ENCODE results near the gene PHLDB2. TPM values are rescaled to one million over a fixed set of nuclear protein-coding genes. Genes with fewer than 3 reads are reported as not detected.

Gene PHLDB2
- total RNA-seq, 1 experiment from 2014 or later: 143 TPM

- no peak for DNase-seq (ENCODE audit: low read depth, low spot score)
- Histone ChIP-seq H3K9me2 (ENCODE audit: insufficient read depth) (no peaks in the 10 kb centered on the region), H3K9me3 (ENCODE audit: control insufficient read depth in 1 of 2, insufficient read depth in 1 of 2, low read depth in 1 of 2, low read length in 2 of 2) (no peaks in the 10 kb centered on the region), H3K36me3 (ENCODE audit: control insufficient read depth in 1 of 2, insufficient read depth in 2 of 2, low read length in 2 of 2) (peaks cover 0 to 13% of the 10 kb centered on the region in 2 experiments; a peak in 1 of 4 replicates), H3K4me1 (ENCODE audit: control insufficient read depth in 1 of 2, insufficient read depth in 2 of 2, low read length in 2 of 2) (peaks cover 80 to 98% of the 10 kb centered on the region in 2 experiments), H2AFZ (ENCODE audit: low read depth, low read length, poor library complexity, severe bottlenecking) (no peak overlapping the region), H3K79me2 (ENCODE audit: insufficient read depth, low read length) (peaks cover 91% of the 10 kb centered on the region), H3K4me3 (replicated peaks in 1 of 2; ENCODE audit: low read depth in 1 of 2, low read length in 2 of 2) (no peak overlapping the region), H3K9ac (ENCODE audit: low read length) (peak overlapping the region; percentile 41), H3K4me2 (ENCODE audit: low read length) (0 out of 2 replicates have a peak overlapping the region, but pooled peaks have one; percentile 1), H3K27me3 (ENCODE audit: insufficient read depth, low read length) (no peaks in the 10 kb centered on the region), H4K20me1 (ENCODE audit: insufficient read depth) (no peaks in the 10 kb centered on the region), H3K27ac (ENCODE audit: low read depth, low read length) (peak overlapping the region; percentile 96)
- no peak for TF ChIP-seq POLR2A (IDR thresholded peaks at IDR 0.05; ENCODE audit: borderline replicate concordance, extremely low read depth, insufficient read depth, insufficient read length)
- no peak for TF ChIP-seq TCF7L2 (IDR thresholded peaks at IDR 0.05; ENCODE audit: borderline replicate concordance, extremely low read depth, insufficient read depth, insufficient read length)
- TF ChIP-seq JUND (IDR thresholded peaks at IDR 0.05): no peak
- no peak for TF ChIP-seq REST (IDR thresholded peaks at IDR 0.05; ENCODE audit: low read depth)
- TF ChIP-seq, protein P1, sequence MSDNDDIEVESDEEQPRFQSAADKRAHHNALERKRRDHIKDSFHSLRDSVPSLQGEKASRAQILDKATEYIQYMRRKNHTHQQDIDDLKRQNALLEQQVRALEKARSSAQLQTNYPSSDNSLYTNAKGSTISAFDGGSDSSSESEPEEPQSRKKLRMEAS (IDR thresholded peaks at IDR 0.05): no peak
- TF ChIP-seq CBX3 (IDR thresholded peaks at IDR 0.05; ENCODE audit: low read depth): no peak
- intact Hi-C loops (cut with micrococcal nuclease): no loop called here
- POLR2A ChIA-PET: interaction anchor here (1.0 to 13.2 kb wide), 7 partner anchors 8 to 29 kb away, joined by 3 to 152 read pairs (median 12); no protein-coding TSS in a partner anchor
- ATAC-seq: no peak
- RAD21 ChIA-PET (ENCODE audit: low non-redundant PET in 1 of 2, low total read pairs in 2 of 2, uncharacterized antibody in 2 of 2, unreplicated experiment in 2 of 2): interaction anchor here in 1 of 2 experiments (1.2 kb wide), 1 partner anchor 24 kb away, joined by 3 read pairs; no protein-coding TSS in a partner anchor
- no TSS peak for BruUV-seq (replicated peaks)
- CTCF ChIA-PET: interaction anchor here (0.6 to 1.2 kb wide), 2 partner anchors 29 to 100 kb away, joined by 3 to 6 read pairs; no protein-coding TSS in a partner anchor
Measured at GRCh38 chr3:111913163-111913763, 54.2 kb downstream of the PHLDB2 start.
